Stimulated activated CD8-positive, alpha-beta memory T cell treated with anti-CD3 and anti-CD28 coated beads, Interleukin-4, amount 100 ng/mL, for 1 hour (primary cell): ENCODE results near the gene PCDHGC4.

Experiments used
- DNase-seq, 2 donors: peaks; one replicate each; pipeline ENCODE4 v3.0.0-alpha.2; 2020; ENCODE audit warnings: low read depth in 2 of 2, low spot score in 1 of 2

PCDHGC4 gene

GRCh38 chr5:141512390-141512910 lies 27.6 kb downstream of the PCDHGC4 start:
- DNase-seq = peak; percentile 66 to 75

GRCh38 chr5:141512911-141513626 lies 28.2 kb downstream of the PCDHGC4 start:
- DNase-seq = no peak

- peak in 1 of 2 donors; percentile 18 for DNase-seq
Measured at GRCh38 chr5:141513627-141514329, 28.9 kb downstream of the PCDHGC4 start.

GRCh38 chr5:141514330-141515133 lies 29.7 kb downstream of the PCDHGC4 start:
- DNase-seq = no peak

GRCh38 chr5:141515141-141515540 lies 30.3 kb downstream of the PCDHGC4 start:
- DNase-seq = no peak

GRCh38 chr5:141515946-141516671 lies 31.3 kb downstream of the PCDHGC4 start:
- no peak for DNase-seq

GRCh38 chr5:141516672-141517025 lies 31.8 kb downstream of the PCDHGC4 start:
- no peak for DNase-seq

GRCh38 chr5:141517312-141517711 lies 32.5 kb downstream of the PCDHGC4 start:
- DNase-seq = no peak

- DNase-seq = no peak
Measured at GRCh38 chr5:141517880-141518617, 33.2 kb downstream of the PCDHGC4 start.

GRCh38 chr5:141518618-141519015 lies 33.8 kb downstream of the PCDHGC4 start:
- no peak for DNase-seq

- DNase-seq = no peak
Measured at GRCh38 chr5:141519605-141520565, 35.1 kb downstream of the PCDHGC4 start.

- no peak for DNase-seq
Measured at GRCh38 chr5:141521244-141521781, 36.5 kb downstream of the PCDHGC4 start.

GRCh38 chr5:141522301-141522700 lies 37.5 kb downstream of the PCDHGC4 start:
- no peak for DNase-seq

- DNase-seq = no peak
Measured at GRCh38 chr5:141523991-141524390, 39.2 kb downstream of the PCDHGC4 start.

- peak in 1 of 2 donors; percentile 18 for DNase-seq
Measured at GRCh38 chr5:141524604-141525597, 40.1 kb downstream of the PCDHGC4 start.

GRCh38 chr5:141525653-141526052 lies 40.8 kb downstream of the PCDHGC4 start:
- no peak for DNase-seq

GRCh38 chr5:141527426-141527825 lies 42.6 kb downstream of the PCDHGC4 start:
- DNase-seq = no peak
